Stimulated activated CD8-positive, alpha-beta memory T cell treated with anti-CD3 and anti-CD28 coated beads, Interleukin-4, amount 100 ng/mL, for 4 hours (primary cell): Measurements from ENCODE around the gene LY6G5C.

Experiments used
- DNase-seq, 2 donors: peaks; one replicate each; pipeline ENCODE4 v3.0.0-alpha.2; 2020; ENCODE audit warnings: low read depth in 2 of 2, low spot score in 1 of 2

LY6G5C gene

DNA sequence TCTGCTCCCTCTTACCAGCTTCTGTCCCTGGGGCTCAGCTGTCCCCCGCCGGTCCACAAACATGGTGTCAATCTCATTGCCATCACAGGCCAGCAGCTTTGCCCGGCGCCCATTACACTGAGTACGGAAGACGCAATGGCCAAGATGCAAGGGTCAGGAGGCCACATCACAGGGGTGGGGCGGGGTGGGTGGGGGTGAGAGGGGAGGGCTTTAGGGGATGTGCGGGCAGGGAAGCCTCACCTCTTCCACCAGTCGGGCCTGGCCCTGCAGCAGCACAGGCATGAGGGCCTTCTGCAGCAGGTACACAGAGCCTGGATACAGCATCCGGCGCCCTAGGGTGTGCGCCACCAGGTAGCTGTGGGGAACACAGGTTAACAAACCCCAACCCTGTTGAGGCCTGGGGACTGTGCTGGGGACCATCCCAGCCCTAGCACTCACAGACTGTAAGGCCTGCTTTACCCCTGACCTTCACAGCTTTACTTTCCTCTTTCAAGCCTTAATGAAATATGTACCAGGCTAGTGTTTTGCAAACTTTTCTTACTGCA is 10.8 kb upstream of the LY6G5C start:
- DNase-seq = no peak

DNA sequence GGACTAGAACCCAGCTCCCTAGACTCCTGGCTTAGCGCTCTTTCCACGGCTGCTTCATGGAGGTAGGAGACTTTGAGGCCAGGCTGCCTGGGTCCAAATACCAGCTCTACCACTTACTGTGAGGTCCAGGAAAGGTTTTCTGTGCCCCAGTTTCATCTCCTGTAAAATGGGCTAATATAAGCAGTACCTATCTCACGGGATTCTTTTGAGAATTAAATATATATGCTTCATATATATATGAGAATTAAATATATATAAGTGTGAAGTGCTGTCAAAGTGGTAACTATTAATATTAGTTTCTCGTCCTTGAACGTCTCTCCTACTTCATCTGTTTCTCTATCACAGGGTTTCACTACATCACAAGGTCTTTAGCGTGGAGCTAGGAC is 10.2 kb upstream of the LY6G5C start:
- DNase-seq = no peak

DNA sequence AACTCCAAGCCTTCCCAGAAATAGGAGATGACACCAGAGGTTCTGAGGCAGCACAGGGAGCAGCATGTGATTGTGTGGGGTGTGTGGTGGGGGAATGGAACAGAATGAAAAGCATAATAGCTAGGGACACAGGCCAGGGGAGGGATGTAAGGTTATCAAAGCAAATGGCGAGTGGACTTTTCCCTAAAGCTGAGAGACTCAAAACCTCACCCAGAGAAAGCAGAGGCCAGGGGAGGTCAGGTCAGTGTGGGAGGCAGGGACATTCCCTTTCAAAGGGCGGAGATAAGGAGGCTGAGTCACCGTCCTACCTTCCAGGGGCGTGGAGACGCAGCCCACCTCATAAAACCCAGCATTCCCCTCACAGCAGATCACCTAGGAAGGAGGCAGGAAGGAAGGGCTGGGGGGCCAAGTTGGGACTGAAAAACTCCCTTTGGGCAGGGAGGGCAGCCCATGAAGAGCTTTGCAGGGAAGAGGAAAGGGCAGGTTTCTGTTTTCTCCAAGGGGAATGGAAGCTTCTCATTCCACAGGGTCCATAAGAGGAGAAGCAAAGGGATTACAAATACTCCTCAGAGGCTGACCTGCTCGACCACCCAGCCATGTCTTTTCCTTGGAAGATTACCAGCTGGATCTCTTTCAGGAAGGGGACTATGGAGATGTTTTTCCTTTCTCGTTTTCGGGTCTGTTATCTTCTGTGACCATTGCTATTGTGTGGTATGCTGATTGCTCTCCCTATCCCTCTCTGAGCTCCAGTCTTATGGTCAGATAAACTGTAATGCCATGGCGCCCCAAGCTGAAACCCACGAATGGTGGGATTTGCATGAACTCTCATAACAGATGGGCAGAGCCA is 9.6 kb upstream of the LY6G5C start:
- no peak for DNase-seq

DNA sequence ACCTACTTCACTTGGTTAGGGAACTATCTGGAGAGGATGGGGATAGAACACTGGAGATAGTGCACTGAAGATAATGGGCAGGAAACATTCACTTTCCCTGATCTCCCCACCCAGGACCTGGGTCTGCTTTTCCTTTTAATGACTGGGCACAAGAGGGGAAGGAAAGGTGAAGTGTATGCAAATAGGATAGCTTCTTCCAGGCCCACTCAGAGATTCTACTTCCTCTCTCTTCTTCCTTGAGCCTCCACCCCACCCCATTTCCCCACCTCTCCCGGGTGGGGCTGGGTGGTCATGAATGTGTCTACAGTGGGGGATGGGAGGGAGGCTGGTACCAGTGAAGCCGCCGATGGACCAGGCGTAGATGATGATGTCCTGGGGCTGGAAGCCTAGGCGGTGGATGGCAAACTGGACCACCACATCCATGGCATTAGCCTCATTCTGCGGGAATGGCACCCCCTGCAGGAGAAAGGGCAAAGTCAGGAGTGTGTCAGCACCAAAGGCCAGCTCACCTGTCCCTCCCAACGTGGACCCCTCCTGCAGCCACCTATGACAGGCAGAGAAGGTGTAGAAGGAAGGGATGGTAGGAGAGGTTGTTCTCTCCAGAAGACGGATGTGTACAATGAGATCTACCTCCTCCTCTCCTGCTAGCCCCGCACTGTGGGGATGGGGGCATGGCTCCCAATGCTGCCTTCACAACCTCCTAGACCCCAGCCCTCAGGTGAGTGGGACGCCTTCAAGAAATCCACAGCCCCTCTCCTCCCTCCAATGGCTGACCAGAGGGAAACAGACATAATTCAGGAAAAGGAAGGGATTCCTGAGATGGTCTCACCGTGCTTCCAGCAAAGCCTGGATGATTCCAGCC is 8.6 kb upstream of the LY6G5C start:
- no peak for DNase-seq

DNA sequence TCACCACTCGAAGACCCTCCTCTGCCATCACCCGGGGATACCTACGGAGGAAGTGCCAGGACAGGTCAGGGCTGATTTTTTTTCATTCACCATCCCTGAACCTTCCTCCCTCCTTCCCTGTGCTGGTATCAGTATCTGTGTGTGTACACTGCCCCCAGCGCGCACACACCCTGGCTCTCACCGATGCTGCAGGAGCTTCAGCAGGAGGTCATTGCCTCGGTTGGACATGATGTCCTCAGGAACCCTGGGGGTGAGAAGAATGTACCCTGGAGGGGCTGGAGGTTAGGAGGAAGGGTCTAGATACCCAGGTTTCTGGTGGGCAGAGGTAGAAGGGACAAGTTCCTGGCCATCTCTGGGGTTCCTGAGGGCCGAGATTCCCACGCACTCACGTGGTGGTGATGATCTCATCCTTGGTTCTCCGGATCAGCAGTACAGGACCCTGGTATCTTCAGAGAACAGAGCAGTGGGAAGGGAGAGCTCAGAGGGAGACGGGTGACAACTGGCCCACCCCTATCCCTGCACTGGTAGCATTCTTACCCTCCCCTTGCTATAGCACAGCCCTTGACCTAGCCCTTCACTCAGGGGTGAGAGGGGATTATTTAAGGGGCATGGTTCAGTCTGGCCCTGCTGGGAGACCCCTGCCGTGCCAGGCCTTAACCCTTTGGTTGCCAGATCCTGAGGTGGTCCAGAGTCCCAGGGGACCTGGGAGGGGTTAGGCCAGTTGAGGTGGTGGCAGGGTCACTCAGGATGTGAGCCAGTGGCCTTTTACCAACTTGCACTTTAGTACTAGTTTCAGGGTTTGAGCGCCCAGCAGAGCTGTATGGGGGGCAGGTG is 7.2 kb upstream of the LY6G5C start:
- no peak for DNase-seq

DNA sequence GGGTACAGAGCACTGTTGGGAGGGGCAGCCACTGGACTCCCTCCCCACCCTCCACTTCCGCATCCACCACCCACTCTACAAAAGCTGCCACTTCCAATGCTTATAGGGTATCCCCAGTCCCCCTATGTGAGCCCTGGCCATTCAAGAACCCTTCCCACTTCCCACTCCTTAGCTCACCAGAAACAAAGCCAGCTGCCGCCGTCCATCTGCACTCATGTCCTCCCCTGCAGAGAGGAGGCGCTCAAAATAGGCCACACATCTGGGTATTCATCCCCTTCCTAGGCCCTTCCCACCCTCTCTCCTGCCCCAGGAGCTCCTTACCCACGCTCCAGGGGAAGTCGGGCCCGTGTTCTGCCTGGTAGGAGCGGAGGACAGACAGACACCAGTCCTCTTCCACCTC is 6.5 kb upstream of the LY6G5C start:
- DNase-seq = no peak

DNA sequence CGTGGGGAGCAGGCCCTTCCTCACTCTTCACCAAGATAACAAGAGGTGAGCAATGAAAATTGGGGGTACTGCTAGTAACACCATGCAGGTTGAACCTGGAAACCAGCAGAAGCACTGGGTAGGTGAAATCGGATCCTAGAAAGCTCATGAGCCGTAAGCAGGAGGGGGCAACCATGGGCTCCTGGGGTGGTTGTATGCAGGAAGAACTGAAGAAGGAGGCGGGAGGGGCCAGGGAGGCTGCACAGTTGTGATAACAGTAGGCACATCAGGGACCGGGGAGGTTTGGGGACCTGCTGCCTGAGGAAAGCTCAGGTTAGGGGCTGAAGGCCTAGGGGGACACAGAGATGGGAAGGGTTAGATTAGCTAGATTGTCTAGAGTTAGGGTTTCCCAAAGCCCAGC is 5.6 kb upstream of the LY6G5C start:
- DNase-seq = no peak

DNA sequence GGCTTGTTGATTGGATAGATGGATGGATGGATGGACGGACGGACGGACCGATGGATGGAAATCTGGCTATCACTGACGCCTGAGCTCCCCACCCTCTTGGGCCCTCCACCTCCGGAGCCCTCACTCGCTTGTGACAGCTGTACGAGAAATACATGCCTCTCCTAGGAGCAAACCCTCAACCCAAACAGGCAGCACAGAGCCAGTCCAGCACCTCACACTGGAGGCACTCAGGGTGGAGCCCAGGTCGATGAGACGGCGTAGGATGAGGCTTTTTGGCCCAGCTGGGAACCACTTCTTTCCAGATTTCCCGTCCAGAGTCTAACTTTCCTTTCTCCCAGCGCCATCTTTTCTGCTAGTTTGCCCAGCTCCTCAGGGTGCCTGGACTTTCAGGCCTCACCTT is 2.7 kb upstream of the LY6G5C start:
- DNase-seq = no peak

DNA sequence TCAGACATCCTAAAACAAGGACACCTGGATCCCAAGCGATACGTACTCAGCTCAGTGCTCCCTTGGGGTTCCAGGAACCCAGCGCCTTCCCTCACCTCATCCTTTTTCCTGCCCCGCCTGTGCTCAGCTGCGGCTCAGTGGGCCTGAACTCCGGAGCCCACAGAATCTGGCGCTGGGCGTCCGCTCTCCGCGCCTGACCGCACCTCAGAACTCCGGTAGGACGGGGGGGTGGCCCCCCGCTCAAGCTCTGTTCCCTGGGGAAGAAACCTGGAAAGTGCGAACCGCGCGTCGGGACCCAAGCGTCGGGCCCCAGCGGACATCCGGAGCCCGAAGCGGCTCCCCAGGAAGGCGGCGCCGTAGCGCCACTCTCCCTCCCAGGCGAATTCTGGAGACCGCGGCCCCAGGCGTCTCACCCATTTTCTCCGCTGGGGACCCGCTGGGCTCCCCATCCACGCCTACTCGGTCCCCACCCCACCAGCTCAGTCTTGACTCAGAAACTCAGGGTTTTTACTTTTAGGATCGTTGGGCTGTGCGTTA is 336 bp upstream of the LY6G5C start:
- no peak for DNase-seq

DNA sequence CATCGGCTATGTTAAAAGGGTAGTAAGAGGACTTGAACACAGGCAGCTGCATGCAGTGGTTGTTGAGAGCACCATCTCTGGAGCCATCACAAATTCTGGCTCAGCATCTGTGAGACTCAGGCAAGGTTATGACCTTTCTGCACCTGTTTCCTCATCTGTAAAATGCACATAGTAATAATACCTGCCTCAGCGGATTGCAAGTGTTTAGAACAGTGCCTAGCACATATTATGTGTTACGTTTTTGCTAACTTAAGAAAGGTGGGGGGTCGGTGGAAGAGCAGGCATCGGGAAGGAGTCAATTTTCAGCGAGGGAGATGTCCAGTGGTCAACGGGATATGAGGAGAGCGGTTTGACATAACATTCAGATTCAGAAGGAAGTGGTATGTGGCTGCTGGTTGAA is 2.9 kb downstream of the LY6G5C start:
- DNase-seq = no peak

DNA sequence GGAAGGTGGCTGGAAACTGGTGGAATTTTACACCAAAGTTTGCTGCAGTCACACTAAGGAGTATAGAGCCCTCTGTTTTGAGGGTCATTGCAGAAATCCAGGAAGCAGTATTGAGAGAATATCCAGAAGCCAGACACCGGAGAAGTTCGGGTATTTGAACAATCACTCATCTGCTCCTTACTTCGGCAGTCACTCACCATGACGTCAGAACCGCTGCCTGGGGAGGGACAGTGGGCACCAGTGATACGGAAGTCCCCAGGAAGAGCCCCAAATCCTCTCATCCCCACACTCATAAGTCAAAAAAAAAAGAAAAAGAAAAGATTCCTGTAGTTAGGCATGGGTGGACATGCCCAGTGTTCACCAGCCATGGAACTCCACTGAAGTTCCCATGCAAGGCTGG is 4.0 kb downstream of the LY6G5C start:
- no peak for DNase-seq

DNA sequence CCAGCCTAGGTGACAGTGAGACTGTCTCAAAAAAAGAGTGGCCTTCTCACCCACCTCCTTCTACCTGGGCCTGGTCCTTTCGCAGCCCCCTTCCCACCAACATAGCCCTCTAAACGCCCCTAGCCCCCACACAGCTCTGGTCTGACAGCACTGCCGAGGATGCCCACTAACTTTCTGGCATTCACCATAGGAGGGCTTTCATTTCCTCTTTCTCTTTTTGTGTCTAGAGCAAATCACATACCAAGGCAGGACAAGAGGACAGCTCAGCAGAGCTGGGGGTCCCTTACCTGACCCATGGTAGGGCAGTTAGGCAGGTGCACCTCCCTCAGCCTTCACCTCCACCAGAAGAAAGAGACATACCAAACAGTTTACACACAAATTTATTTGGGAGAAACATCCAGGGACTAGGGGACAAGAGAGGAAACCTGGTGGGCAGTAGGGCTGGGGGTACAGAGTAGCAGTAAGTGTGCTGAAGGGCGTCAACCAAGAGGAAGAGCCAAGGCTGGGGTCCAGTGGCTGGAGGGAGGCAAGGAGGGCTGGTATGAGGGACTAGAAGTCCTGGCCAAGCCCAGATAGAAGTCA is 4.5 kb downstream of the LY6G5C start:
- no peak for DNase-seq

DNA sequence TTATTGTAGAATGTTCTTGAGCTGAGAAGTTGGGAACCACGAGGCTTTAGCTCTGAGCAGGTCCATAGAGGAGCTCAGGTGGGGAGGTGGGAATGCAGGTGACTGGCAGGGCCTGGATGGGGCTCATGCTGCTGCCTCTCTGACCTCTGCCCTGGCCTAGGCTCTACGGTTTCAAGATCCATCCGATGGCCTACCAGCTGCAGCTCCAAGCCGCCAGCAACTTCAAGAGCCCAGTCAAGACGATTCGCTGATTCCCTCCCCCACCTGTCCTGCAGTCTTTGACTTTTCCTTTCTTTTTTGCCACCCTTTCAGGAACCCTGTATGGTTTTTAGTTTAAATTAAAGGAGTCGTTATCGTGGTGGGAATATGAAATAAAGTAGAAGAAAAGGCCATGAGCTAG is 11.2 kb downstream of the LY6G5C start, which contains the start of gene LY6G5B:
Gene LY6G5B (plus strand): TSS at position 301 of the 400 bp plus-strand sequence. CDS start 975 bp downstream, outside the sequence.
- DNase-seq = no peak

DNA sequence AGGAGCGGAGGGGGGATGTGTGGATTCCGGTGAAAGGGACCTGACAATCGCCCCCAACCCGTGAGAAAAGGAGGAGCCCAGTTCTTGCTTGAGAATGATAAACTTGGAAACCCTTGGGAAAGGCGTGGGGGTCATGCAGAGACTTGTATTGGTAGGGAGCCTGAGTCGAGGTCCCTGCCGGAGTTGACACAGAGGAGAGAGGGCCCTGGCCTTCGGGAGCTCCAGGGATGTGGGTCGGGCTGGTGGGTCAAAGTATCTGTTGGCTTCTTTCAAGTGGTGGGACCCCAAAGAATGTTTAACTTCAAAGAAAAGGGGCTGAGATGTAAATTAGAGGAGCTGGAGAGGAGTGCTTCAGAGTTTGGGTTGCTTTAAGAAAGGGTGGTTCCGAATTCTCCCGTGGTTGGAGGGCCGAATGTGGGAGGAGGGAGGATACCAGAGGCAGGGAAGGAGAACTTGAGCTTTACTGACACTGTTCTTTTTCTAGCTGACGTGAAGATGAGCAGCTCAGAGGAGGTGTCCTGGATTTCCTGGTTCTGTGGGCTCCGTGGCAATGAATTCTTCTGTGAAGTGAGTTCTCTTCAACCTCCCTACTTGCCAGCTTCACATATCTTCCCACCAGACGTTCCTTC is 14.4 kb downstream of the LY6G5C start:
- DNase-seq = no peak

DNA sequence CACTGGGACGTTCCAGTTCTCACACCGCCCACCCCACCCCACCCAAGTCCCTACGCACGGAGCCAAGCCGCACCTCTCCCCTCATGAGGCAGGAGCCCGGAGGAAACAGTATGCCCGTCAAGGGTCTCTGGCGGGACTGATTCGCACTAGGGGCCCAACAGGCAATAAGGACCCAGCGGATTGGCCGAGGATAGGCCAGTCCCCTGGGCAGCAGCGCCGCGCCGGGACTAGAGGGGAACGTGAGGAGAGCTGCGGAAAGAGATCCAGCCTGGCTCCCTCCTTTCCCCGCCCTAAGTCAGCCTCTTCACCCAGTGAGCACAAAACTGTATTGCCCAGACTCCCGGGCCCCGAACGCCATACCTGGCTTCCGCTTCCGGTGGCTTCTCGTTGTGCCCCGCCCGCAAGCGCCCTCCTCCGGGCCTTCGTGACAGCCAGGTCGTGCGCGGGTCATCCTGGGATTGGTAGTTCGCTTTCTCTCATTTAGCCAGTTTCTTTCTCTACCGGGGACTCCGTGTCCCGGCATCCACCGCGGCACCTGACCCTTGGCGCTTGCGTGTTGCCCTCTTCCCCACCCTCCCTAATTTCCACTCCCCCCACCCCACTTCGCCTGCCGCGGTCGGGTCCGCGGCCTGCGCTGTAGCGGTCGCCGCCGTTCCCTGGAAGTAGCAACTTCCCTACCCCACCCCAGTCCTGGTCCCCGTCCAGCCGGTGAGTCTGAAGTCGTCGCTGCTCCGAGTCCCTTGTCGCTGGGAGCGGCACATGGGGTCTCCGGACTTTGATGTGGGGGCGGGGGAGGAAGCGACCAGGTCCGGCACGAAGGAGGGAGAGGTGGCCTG is 15.1 kb downstream of the LY6G5C start, which contains the start of gene CSNK2B:
Gene CSNK2B (plus strand): TSS at position 580 of the 836 bp plus-strand sequence. CDS start 752 bp downstream, outside the sequence.
- peak; percentile 95 to 98 for DNase-seq

DNA sequence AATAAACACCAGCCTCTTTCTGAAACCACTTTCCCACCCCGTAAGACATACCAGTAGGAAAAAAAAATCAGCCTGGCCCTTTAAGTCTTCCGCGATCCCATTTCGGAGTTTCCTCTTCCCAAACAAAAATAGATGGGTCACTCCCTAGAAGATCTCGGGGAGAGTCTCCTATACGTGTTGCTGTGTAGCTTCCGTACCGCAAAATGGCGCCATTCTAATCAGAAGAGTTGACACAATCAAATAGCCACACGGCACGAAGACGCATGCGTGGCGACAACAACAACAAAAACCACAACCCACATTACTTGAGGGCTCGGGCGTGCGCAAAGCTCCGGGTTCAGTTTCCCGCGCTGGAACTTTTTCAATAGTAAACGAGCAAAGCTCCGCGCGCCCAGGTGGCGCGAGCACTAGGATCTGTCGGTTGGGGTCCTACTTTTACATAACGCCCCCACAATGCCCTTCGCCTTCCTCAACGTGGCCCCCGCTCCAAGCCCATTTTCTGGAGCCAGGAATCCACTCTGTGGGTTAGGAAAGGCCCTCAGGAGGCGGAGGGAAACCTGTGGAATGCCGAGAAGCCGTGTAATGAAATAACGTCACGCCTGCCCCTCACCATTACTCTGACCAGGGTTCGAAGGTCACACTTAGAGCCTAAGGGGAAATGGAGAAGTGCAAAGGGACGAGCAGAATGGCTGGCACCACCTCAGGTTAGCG is 15.9 kb downstream of the LY6G5C start, which contains the start of gene GPANK1:
Gene GPANK1 (minus strand): TSS at position 208 of the 711 bp plus-strand sequence. CDS start 519 bp downstream, outside the sequence.
- DNase-seq = peak; percentile 78 to 79

DNA sequence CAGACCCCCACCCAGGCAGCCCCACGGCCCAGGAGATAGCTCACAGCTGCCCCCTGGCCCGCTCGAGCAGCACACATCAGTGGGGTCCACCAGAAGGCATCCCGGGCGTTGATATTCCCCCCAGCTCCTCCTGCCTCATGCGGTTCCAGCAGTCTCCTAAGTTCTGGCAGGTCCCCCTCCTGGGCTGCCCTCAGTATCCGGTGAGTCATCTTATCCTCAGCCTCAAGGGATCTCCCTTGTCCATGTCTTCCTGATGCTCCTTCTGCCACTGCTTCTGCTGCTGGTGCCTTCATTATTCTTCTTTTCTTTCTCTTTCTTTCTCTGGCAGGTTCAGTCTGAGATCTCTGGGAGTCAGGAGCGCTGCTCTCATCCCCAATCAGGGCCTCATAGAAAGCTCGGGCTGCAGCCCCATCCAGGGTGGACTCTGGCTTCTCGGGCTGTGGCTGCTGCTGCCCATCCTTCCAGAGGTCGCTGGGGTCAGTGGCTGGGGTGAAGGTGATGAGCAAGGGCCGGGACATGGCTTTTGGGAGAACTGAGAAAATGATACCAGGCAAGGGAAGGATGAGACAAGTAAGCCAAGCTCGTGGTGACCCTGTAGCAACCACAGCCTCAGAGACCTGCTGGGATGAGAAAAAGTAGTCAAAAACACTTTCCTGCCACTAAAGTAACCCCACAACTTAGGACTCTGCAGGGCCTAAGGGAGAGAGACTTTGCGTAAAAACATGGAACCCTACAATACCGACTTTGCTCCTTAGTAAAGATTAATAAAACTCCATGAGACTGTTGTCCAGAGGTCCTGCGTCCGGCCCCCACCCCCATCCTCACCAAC is 16.7 kb downstream of the LY6G5C start:
- DNase-seq = no peak
